C1 segment of cervical spinal cord (tissue), 14 donors: ENCODE data around the gene AMFR.
A peak's percentile ranks its signal among the peaks of the same experiment; 100 is the strongest.
"Not testable (repeated sequence)": the region's sequence is repeated elsewhere in the genome, so short reads cannot be mapped to it uniquely, and the experiment has no call there.

Source experiments
- DNase-seq, 14 donors: peaks; one replicate each; lab custom pipeline; 2025; lab: John Stamatoyannopoulos, UW

The AMFR gene

DNA sequence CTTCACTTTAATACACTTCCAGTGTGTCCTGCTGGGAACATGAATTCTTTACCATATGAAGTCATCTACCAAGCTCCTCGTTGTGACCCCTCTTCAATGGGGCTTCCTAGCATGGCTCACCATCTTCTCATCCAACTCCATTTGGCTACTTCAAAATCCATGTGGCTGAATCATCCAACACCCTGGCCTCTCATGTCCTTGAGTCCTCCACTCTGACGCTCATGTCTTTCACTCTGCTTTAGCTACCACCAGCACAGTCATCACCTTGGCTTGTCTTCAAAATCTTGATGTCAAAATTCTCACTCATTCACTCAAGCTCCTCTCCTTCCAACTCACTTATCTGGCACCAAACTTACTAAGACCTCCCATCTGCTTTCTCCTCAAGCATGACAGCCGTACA lies 35.8 kb downstream of the AMFR start:
- no peak for DNase-seq

DNA sequence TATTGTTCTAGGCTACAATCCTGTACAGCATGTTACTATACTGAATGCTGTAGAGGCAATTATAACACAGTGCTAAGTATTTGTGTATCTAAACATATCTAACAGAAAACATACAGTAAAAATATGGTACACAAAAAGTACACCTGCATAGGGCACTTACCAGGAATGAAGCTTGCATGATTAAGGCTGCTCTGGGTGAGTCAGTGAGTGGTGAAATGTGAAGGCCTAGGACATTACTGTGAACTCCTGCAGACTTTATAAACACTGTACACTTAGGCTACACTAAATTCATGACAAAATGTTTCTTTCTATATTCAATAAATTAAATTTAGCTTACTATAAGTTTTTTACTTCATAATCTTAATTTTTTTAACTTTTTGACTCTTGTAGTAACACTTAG lies 37.1 kb downstream of the AMFR start:
- DNase-seq: no peak

DNA sequence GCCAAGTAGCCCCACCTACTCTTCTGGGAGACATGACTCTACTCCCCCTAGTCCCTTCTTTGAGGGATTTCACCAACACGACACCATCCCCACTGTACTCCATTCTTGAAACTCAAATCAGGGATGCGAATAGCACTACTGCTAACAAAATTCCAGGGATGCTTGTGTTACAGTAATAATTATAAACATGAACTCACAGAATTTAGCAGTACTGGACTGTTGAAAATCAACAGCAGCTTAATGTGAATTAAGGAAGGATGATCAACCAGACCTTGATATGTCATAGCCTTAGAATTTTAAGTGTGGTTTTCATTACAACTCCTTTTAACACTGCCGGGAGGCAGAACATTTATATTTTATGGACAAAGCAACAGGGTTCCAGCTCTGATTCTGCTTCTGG lies 37.9 kb downstream of the AMFR start:
- no peak for DNase-seq

DNA sequence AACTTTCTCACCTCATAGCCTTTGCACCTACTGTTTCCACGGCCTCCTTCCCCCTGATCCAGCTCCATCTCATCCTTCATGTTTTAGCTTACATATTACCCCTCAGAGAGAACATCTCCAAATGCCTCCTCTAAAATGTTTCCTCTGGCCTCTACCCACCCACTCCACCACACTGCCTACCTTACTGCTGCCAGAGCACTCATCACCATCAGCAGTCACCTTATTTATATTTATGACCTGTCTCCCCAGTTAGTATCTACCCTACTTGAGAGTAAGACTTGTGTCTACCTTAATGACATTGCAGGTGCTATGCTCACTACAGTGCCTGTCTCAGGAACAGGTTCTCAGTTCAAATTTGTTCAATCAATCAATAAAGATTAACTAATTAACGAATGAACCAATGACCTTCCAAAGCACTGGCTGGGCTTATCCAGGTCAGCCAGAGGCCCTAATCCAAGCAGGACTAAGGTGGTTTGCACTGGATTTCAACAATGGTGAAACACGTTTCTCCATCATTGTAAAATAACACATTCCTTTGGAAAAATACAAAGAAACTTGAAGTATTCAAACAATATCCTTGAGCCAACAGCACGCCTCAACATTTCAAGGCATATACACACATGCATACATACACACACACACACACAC lies 41.1 kb downstream of the AMFR start:
- no peak for DNase-seq

DNA sequence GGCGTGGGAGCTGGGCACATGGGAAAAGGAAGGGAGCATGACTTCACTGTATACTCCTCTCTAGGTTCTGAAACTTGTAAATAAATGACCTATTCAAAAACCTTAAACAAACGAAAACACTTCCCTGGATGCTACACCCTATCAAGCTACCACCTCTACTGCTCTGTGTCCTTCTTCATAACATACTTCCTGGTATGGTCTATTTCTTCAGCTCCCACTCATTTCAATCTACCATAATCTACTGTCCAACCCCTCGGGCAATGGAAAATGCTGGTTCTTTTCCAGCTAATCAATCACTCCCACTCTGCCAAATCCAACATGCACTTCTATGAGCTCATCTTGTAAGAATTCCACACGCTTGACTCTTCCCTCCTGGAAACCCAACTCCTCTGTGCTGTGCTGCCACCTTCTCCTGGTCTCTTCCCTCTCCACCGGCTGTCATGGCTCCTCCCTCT lies 42.4 kb downstream of the AMFR start:
- no peak for DNase-seq

DNA sequence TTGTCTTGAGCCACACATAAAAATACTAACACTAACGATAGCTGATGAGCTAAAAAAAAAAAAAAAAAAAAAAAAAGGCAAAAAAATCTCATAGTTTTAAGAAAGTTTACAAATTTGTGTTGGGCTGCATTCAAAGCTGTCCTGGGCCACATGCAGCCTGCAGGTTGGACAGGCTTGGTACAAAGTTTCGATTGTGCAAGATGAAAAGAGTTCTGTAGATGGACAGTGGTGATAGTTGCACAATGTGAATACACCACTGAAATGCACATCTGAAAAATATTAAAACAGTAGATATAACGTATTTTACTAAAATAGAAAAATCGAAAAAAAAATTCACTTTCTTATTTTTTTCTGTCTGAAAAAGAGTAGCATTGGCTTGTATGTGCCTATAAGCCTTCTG lies 42.9 kb downstream of the AMFR start:
- no peak for DNase-seq

DNA sequence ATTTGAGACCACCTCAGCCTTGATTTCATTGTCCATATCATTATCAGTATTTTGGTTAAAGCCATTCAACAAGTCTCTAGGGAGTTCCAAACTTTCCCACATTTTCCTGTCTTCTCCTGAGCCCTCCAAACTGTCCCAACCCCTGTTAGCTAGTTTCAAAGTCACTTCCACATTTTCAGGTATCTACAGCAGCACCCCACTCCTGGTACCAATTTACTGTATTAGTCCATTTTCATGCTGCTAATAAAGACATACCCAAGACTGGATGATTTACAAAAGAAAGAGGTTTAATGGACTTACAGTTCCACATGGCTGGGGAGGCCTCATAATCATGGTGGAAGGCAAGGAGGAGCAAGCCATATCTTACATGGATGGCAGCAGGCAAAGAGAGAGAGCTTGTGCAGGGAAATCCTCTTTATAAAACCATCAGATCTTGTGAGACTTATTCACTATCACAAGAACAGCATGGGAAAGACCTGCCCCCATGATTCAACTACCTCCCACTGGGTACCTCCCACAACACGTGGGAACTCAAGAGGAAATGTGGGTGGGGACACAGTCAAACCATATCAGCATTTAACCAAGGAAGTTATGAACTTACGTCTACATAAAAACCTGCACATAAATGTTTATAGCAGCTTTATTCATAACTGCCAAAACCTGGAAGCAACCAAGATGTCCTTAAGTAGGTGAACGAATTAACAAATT lies 44.4 kb downstream of the AMFR start:
- not testable (repeated sequence) for DNase-seq

DNA sequence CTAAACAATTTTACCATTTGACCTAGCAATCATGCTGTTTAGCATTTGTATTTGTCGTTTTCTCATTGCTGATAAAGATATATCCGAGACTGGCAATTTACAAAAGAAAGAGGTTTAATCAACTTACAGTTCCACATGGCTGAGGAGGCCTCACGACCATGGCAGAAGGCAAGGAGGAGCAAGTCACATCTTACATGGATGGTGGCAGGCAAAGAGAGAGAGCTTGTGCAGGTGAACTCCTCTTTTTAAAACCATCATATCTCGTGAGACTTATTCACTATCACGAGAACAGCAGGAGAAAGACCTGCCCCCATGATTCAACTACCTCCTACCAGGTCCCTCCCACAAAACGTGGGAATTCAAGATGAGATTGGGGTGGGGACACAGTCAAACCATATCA lies 46.3 kb downstream of the AMFR start:
- DNase-seq: not testable (repeated sequence)

DNA sequence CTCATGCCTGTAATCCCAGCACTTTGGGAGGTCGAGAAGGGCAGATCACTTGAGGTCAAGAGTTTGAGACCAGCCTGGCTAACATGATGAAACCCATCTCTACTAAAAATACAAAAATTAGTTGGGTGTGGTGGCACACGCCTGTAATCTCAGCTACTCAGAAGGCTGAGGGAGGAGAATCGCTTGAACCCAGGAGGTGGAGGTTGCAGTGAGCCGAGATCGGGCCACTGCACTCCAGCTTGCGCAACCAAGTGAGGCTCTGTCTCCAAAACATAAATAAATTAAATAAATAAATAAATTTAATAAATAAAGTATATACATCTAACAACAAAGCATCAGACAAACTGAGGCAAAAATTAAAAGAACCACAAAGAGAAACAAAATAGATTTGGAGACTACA lies 49.6 kb downstream of the AMFR start:
- DNase-seq: not testable (repeated sequence)

DNA sequence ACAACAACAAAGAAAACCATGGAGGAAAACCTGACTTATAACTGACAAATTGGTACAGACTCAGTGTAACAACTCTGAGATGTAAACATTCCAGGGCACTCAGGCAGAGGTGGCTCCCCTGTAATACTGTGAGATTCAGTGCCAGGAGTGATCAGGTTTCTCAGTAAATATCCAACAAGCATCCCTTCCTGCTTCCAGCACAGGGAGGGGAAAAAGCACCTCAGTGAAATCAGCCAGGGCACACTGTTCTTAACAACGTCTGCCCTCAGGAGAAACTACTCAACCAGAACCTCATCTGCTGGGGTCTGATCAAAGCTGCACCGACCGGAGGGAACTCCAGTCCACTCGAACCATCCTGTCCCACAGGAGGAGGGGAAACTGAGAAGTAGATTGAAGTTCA lies 52.3 kb downstream of the AMFR start:
- DNase-seq: no peak

DNA sequence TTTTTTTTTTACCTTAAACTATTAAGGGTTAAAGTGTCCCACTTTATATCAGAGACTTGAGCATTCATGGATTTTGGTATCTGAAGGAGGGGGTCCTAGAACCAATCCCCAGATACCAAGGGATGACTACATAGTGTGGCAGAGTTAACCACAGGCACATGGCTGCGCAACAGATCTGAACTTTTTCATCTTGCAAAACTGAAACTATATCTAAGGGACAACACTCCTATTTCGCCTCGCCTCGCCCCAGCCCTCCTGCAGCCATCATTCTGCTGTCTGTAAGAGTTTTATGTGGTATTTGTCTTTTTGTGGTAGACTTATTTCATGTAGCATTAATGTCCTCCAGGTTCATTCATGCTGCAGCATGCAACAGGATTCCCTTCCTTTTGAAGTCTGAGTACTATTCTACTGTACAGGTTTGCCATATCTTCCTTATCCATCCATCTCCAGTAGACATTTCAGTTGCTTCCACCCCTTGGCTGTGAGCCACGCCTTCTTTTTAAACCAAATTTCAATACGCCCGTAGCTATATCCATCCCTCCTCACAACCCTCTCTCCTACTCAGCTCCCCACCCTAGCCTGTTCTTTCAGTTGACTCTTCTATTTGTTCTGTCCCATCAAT lies 53.2 kb downstream of the AMFR start:
- DNase-seq: no peak

DNA sequence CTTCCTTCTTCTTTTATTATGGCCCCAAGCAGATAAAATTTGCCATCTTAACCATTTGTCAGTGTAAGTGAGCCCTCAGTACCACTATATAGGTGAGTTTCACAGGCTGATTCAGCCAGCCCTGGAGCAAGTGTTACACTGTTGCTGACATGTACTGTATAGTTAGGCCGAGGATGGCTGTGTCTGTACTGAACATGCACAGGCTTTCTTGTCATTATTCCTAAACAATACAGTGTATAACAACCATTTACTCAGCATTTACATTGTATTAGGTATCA lies 53.7 kb downstream of the AMFR start:
- DNase-seq: no peak

DNA sequence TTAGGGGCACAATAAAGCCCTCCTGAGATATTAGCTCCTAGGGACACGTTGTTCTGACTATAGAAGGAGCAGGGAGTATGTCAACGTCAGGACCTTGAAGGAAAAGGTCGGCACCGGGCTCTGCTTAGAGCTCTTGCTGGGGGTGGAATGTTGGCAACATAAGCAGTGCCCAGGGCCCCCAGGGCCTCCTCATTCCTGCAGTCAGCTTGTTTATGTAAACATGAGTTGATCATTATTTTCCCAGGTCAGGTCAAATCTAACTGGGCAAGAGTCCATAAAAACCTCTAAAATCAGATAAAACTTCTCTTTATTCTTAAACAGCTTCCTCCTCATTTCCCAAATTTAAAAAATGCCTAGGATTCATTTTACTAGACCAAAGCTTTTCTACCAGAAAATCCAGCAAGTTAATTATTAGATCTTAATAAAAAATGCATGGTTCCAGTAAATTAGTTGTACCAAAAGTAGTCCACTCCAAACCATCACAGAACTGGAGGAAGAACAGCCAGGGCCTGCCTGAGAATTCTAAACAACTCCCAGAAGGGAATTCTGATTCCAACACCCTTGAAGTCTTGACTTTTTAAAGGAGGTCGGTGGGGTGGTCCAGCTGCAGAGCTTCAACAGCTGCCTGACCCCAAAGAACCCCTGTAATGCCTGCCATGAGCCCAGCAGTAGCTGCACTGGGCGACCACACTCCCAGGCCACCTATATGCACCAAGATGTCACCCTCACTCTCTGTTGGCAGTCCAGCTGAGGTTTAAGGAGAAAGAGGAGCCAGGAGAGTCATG lies 54.3 kb downstream of the AMFR start:
- DNase-seq: no peak

DNA sequence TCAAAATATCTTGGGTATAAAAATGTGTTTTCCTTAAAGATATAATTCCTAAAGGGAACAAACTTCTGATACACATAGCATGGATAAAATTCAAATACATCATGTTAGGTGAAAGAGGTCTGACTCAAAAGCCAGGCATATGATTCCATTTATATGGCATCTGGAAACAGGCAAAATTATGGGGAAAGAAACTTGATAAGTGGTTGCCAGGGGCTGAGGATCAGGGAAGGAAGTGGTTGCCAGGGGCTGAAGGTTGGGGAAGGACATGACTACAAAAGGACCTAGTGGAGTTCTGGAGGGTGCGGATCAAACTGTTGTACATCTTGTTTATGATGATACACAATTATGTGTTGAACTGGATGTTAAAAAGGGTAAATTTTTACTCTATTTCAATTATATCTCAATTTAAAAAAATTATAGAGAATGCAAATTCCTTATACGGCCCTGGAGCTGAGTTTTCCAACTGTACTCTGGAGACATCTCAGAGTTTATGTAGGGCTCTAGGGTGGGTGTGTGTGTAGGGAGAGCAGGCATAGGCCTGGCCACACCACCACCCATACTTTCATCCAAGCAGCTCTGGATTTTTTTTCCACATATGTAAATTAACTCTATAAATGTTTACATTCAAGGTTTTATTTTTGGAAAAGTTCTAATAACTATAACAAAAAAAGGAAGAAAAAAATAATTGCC lies 55.0 kb downstream of the AMFR start:
- no peak for DNase-seq

DNA sequence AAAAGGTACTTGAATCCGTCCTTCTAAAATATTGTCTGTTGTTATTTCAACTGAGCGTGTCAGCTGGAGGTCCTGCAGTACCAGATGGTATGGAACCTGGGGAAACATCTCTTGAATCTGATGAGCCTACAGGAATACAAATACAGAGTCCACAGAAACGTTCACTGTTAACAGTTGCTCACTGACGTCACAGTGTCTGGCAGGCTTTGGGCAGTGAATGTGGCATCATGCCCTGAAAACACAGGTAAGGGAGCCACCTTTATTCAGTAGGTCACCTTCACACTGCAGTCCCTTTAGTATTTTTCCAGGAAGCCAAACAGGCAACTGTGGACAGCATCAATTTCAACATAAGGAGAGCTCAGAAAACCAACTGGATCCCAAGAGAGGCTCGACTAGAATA lies 56.1 kb downstream of the AMFR start:
- peak in 1 of 14 donors; percentile 37 for DNase-seq

DNA sequence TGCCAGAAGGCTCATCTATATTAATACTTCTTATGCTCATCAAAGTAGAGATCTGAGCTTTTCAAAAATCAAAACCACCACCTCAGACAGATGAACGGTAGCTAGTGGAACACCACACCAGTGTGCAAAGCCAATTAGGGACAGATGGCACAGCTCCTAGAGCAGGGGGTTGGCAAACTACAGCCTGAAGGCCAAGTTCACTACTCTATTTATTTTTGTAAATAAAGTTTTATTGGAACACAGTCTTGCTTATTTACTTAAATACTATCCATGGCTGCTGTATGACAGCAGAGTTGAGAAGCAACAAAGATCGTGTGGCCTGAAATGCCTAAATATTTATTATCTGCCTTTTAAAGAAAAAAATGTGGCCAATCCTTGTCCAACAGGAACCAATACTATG lies 56.8 kb downstream of the AMFR start:
- DNase-seq: no peak

DNA sequence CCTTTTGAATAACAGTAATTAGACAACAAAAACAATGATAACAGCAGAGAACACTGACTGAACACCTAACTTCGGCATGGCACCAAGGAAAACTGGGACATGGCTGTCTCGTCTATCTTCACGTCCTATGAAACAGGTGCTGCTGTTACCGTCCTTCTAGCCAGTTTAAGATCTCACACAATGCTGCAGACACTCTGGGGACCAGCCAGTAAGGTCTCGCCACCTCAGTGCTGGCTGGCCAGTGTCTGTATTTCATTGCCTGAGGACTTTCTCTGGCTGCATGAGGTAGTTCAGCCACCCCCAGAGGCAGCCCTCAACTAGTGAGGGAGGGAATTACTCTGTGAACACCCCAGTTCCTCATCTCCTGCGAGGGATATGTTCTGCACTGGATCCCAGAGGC lies 57.6 kb downstream of the AMFR start:
- DNase-seq: no peak

DNA sequence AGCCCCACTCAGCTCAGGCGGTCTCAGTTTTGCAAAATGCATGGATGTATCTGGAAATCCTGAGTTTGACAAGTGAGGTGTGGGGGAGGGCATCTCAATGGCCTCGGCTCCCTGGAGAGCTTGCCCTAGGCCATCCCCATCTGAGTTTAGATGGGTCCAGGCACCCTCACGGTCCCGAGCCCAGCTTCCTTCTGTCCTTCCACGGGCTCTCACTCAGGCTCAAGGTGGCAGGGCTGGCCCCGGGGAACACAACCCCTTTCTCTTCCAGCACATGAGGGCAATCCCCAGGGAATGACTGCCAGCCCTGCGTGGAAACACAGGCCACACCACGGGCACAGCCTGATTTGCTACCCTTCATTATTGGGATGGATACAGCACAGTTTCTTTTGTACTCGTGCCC lies 58.4 kb downstream of the AMFR start:
- DNase-seq: no peak

DNA sequence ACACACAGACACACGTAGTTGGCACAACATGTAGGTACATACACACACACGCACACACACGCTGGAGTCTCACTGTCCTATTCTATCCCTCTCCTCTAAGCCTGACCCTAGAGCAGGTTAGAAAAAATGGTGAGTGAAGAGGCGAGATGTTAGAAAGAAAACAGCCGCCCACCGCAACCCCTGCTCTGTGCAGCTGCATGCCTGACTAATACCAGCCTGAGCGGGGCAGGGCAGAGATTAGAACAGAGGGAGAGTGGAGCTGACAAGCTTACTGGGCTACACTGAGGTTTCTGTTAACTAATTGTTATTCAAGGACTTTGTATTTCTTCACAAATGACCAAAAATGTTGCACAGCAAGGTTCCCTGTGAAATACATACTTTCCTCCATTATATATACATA lies 59.8 kb downstream of the AMFR start:
- DNase-seq: no peak

DNA sequence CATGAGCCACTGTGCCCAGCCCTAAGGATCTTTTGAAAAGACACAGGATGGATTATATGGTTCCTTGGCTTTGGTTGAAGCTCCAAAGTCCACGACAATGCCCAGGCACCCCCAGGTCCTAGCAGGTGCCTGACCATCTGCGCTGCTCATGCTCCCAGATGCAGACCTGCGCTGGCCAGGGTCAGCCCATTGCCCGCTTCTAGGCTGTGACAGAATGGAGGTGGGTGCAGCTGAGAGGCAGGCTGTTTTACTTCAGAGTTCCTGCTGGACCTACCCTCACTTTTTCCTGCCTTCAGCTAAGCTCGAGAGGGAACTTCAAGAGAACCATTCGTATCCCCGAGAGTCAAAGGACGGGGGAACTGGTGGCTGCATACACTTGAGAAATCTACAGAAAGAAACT lies 60.5 kb downstream of the AMFR start:
- no peak for DNase-seq

DNA sequence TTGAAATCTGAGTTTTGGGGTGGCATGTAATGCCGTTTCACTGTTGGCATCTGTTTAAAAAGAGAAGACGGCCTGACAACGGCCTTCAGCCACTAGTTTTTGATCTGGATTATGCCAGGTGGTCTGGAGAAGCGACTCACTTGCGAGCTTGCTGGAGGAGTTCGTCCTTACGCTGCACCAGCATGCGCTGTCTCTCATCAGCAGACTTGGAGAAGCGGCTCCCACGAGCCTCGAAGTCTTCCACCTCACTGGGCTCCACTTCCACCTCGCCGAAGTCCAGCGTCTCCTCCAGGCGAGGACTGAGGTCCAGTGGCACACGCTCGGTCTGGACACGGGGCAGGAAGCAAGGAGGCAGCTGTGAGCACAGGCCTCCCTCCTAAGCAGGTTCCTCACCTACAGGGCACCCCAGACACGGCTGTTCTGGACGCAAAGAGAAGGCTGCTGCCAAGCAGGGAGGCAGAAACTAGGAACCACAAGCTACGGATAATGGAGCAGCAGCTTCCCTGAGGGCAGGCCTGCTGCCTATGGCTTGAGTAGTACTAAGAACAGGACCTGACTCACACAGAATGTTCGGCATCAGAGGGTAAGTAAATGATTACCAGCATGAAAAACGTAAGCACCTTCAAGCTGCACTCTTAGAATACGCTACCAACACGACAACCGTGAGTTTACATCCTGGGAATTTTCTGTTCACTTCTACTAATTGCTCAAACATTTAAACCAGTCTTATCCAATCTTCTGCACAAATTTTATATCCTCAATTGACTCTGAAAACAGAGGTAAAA lies 61.4 kb downstream of the AMFR start:
- DNase-seq: no peak
